Calu3 (cell line): ENCODE data around the gene SPTBN2. TPM values are rescaled to one million over a fixed set of nuclear protein-coding genes. Genes with fewer than 3 reads are reported as not detected.

Source experiments
- Bru-seq: library from RNA; stranded (reverse); fragments of 400-500 nt; gene quantifications from one replicate; lab custom pipeline; 2021; lab: Mats Ljungman, UMichigan
- BruChase-seq, 2 experiments: library from RNA; stranded (reverse); fragments of 400-500 nt; gene quantifications; one replicate each; lab custom pipeline; 2021; lab: Mats Ljungman, UMichigan
- BruUV-seq: library from RNA; stranded (reverse); fragments of 400-500 nt; replicated peaks from 2 replicates; lab custom pipeline; 2021; lab: Mats Ljungman, UMichigan
- CTCF ChIA-PET: fragments of 300-600 bp; sonication (Branson Sonifier 250); formaldehyde crosslinking; loops from one replicate; lab custom pipeline; 2022; ENCODE audit warnings: antibody characterized with exemption; lab: Charles Lee
- DNase-seq: peaks from one replicate; pipeline ENCODE4 v3.0.0; 2022
- H3K27ac Mint-ChIP-seq: one replicate; pipeline ENCODE4 v1.8.0; 2022; ENCODE audit warnings: mixed read lengths; ENCODE audit not compliant: unreplicated experiment
- H3K27me3 Mint-ChIP-seq: one replicate; pipeline ENCODE4 v1.8.0; 2022; ENCODE audit warnings: mixed read lengths; ENCODE audit not compliant: unreplicated experiment
- H3K36me3 Mint-ChIP-seq: one replicate; pipeline ENCODE4 v1.8.0; 2022; ENCODE audit warnings: mild to moderate bottlenecking, moderate library complexity, mixed read lengths; ENCODE audit not compliant: insufficient read depth, unreplicated experiment
- H3K4me1 Mint-ChIP-seq: one replicate; pipeline ENCODE4 v1.8.0; 2022; ENCODE audit warnings: mild to moderate bottlenecking, low read depth, mixed read lengths; ENCODE audit not compliant: unreplicated experiment
- H3K4me3 Mint-ChIP-seq: one replicate; pipeline ENCODE4 v1.8.0; 2022; ENCODE audit warnings: mild to moderate bottlenecking, low read depth, moderate library complexity, mixed read lengths; ENCODE audit not compliant: unreplicated experiment
- H3K9me3 Mint-ChIP-seq: one replicate; pipeline ENCODE4 v1.8.0; 2022; ENCODE audit warnings: low read depth, mixed read lengths; ENCODE audit not compliant: unreplicated experiment
- intact Hi-C: fragments of 100-400 bp; cut with micrococcal nuclease; formaldehyde crosslinking; loops from one replicate; pipeline ENCODE4 v1.10.0; 2022; ENCODE audit not compliant: unreplicated experiment
- long read RNA-seq: library from polyadenylated mRNA; stranded (forward); transcript quantifications from one replicate; pipeline ENCODE4 v2.0.0, GENCODE V29; 2022
- total RNA-seq: library from RNA; stranded (reverse); gene quantifications from 2 replicates; pipeline ENCODE4 v1.2.3, GENCODE V29; 2022
- TF ChIP-seq, protein P1 (sequence below): fragments of 200-600 bp; IDR thresholded peaks from one replicate; pipeline ENCODE4 v1.8.0; 2022; ENCODE audit warnings: antibody characterized with exemption; ENCODE audit not compliant: unreplicated experiment

SPTBN2 gene
- total RNA-seq (41.3 and 46.3 TPM in 2 replicates), Bru-seq, nascent RNA (percentile 51 among the genes with signal in this experiment), BruChase-seq, experiment 1, labeled RNA remaining after a 6-hour chase (percentile 68 among the genes with signal in this experiment), BruChase-seq, experiment 2, labeled RNA remaining after a 2-hour chase (percentile 62 among the genes with signal in this experiment)
- long read RNA-seq, partial matches to known transcripts = 7 of 9 reads
- long read RNA-seq, other reads (novel, unspliced or antisense) = 2 of 9 reads

- Mint-ChIP-seq H3K27me3 (peaks cover 44% of the 10 kb centered on the region), H3K36me3 (peaks cover 19% of the 10 kb centered on the region), H3K9me3 (no peaks in the 10 kb centered on the region), H3K4me1 (peaks cover 29% of the 10 kb centered on the region), H3K27ac (peak within 1 kb of the TSS; percentile 58), H3K4me3 (peak within 1 kb of the TSS; percentile 76)
- intact Hi-C loops = no loop called here
- CTCF ChIA-PET = interaction anchor here (0.6 to 0.8 kb wide), 4 partner anchors 11 to 311 kb away, joined by 3 to 4 read pairs (median 4); no protein-coding TSS in a partner anchor
- TF ChIP-seq, protein P1, sequence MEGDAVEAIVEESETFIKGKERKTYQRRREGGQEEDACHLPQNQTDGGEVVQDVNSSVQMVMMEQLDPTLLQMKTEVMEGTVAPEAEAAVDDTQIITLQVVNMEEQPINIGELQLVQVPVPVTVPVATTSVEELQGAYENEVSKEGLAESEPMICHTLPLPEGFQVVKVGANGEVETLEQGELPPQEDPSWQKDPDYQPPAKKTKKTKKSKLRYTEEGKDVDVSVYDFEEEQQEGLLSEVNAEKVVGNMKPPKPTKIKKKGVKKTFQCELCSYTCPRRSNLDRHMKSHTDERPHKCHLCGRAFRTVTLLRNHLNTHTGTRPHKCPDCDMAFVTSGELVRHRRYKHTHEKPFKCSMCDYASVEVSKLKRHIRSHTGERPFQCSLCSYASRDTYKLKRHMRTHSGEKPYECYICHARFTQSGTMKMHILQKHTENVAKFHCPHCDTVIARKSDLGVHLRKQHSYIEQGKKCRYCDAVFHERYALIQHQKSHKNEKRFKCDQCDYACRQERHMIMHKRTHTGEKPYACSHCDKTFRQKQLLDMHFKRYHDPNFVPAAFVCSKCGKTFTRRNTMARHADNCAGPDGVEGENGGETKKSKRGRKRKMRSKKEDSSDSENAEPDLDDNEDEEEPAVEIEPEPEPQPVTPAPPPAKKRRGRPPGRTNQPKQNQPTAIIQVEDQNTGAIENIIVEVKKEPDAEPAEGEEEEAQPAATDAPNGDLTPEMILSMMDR = no peak
- no peak for DNase-seq
- no TSS peak for BruUV-seq
These were observed at the start of gene SPTBN2 for GRCh38 chr11:66728693-66729385. Gene SPTBN2 (minus strand): TSS chr11:66729216. CDS start chr11:66721240, 7,976 bp downstream.

DNA sequence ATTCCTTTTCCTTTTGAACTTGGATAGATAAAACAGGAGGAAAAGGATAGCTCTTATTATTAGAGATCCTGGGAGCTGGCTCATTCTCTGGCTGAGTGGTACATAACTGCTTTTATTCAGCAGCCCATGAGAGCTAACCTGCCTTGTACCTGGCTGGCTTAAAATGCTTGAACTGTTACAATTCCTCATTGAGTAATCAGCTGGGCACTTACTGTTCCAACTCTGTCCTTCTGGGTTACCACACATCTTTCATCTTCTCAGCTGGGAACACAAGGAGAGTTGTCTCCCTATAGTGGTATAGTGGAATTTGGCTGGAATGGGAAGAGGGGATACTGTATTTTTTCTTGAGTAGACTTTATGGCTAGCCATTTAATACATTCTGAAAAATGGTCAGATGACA lies 39.8 kb upstream of the SPTBN2 start:
- TF ChIP-seq, protein P1 = no peak
- no peak overlapping the region for H3K27ac Mint-ChIP-seq
- CTCF ChIA-PET = no interaction called here
- intact Hi-C loops = no loop called here
- H3K4me3 Mint-ChIP-seq = no peak overlapping the region
- BruUV-seq = no TSS peak
- no peaks in the 10 kb centered on the region for H3K27me3 Mint-ChIP-seq
- DNase-seq = no peak
- no peaks in the 10 kb centered on the region for H3K9me3 Mint-ChIP-seq
- no peaks in the 10 kb centered on the region for H3K4me1 Mint-ChIP-seq
- H3K36me3 Mint-ChIP-seq = peaks cover 6% of the 10 kb centered on the region

GRCh38 chr11:66768088-66768521 lies 39.1 kb upstream of the SPTBN2 start:
- no peak for DNase-seq

DNA sequence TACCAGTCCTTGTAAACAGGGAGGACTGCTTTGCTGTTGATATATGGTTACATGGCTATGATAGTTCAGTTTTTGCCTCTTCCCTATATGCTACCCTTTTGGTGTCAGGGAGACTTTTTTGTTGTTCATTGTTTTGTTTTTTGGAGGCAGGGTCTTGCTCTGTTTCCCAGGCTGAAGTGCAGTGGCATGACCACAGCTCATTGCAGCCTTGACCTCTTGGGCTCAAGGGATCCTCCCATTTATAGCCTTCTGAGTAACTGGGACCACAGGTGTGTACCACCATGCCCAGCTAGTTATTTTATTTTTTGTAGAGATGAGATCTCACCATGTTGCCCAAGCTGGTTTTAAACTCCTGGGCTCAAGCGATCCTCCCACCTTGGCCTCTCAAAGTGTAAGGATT lies 38.6 kb upstream of the SPTBN2 start:
- no TSS peak for BruUV-seq
- no peak for DNase-seq
- H3K4me1 Mint-ChIP-seq = no peaks in the 10 kb centered on the region
- H3K36me3 Mint-ChIP-seq = peaks cover 6% of the 10 kb centered on the region
- H3K27me3 Mint-ChIP-seq = no peaks in the 10 kb centered on the region
- TF ChIP-seq, protein P1 = no peak
- H3K4me3 Mint-ChIP-seq = no peak overlapping the region
- H3K9me3 Mint-ChIP-seq = no peaks in the 10 kb centered on the region
- CTCF ChIA-PET = interaction anchor here (0.6 to 0.7 kb wide), 2 partner anchors 9 to 25 kb away, joined by 3 to 5 read pairs; no protein-coding TSS in a partner anchor
- no peak overlapping the region for H3K27ac Mint-ChIP-seq
- intact Hi-C loops = no loop called here

More at GRCh38 chr11:66768088-66768521, 39.1 kb upstream of the SPTBN2 start:
- intact Hi-C loops = no loop called here
- Mint-ChIP-seq H3K36me3 (peaks cover 6% of the 10 kb centered on the region), H3K4me1 (no peaks in the 10 kb centered on the region), H3K4me3 (no peak overlapping the region), H3K27me3 (no peaks in the 10 kb centered on the region), H3K27ac (no peak overlapping the region), H3K9me3 (no peaks in the 10 kb centered on the region)
- CTCF ChIA-PET = interaction anchor here (0.6 to 0.7 kb wide), 2 partner anchors 10 to 24 kb away, joined by 3 to 5 read pairs; no protein-coding TSS in a partner anchor
- TF ChIP-seq, protein P1 = no peak
- BruUV-seq = no TSS peak
